Hepatocyte (in vitro differentiated cells): Measurements from ENCODE around the gene SLC38A10. TPM values are rescaled to one million over a fixed set of nuclear protein-coding genes. Genes with fewer than 3 reads are reported as not detected.

Experiments
- DNase-seq: peaks from one replicate; pipeline ENCODE4 v3.0.0-alpha.2; 2016; ENCODE audit warnings: low spot score
- H2AFZ ChIP-seq: fragments of 200-600 bp; sonication (generic); 2 replicates; pipeline ENCODE4 v1.6.0; 2016; ENCODE audit warnings: antibody characterized with exemption, mild to moderate bottlenecking
- H3K27ac ChIP-seq: fragments of 200-600 bp; sonication (generic); 2 replicates; pipeline ENCODE4 v1.5.1; 2016; ENCODE audit warnings: mild to moderate bottlenecking
- H3K27me3 ChIP-seq: fragments of 200-600 bp; sonication (generic); 2 replicates; pipeline ENCODE4 v1.6.1; 2016
- H3K36me3 ChIP-seq: fragments of 200-600 bp; sonication (generic); replicated peaks from 2 replicates; pipeline ENCODE4 v1.5.1; 2016; ENCODE audit warnings: low read depth; ENCODE audit not compliant: insufficient read depth
- H3K4me1 ChIP-seq: fragments of 200-600 bp; sonication (generic); 2 replicates; pipeline ENCODE4 v1.5.1; 2016; ENCODE audit warnings: mild to moderate bottlenecking, moderate library complexity; ENCODE audit not compliant: insufficient read depth
- H3K4me2 ChIP-seq: fragments of 200-600 bp; sonication (generic); 2 replicates; pipeline ENCODE4 v1.6.0; 2016
- H3K4me3 ChIP-seq: fragments of 200-600 bp; sonication (generic); 2 replicates; pipeline ENCODE4 v1.5.1; 2016; ENCODE audit warnings: mild to moderate bottlenecking
- H3K79me2 ChIP-seq: fragments of 200-600 bp; sonication (generic); 2 replicates; pipeline ENCODE4 v1.6.0; 2017; ENCODE audit warnings: mild to moderate bottlenecking
- H3K9me2 ChIP-seq: fragments of 200-600 bp; sonication (generic); replicated peaks from 2 replicates; pipeline ENCODE4 v1.6.0; 2017; ENCODE audit warnings: mild to moderate bottlenecking; ENCODE audit not compliant: insufficient read depth
- H3K9me3 ChIP-seq: fragments of 200-600 bp; sonication (generic); 2 replicates; pipeline ENCODE4 v1.5.1; 2016; ENCODE audit warnings: low read depth, mild to moderate bottlenecking
- H4K20me1 ChIP-seq: fragments of 200-600 bp; sonication (generic); 2 replicates; pipeline ENCODE4 v1.6.0; 2016; ENCODE audit warnings: mild to moderate bottlenecking; ENCODE audit not compliant: insufficient read depth, poor library complexity, severe bottlenecking
- EZH2 ChIP-seq: fragments of 200-600 bp; sonication (generic); IDR thresholded peaks from 2 replicates; pipeline ENCODE4 v1.6.1; 2016; ENCODE audit warnings: antibody characterized with exemption, mild to moderate bottlenecking, borderline replicate concordance
- EZH2phosphoT487 ChIP-seq: fragments of 200-600 bp; sonication (generic); IDR thresholded peaks from one replicate; pipeline ENCODE4 v1.6.1; 2018; ENCODE audit warnings: antibody characterized with exemption, mild to moderate bottlenecking, low read depth, moderate library complexity; ENCODE audit not compliant: unreplicated experiment, severe bottlenecking
- WGBS: methylation state at CpG from one replicate; pipeline ENCODE4 v1.1.6; 2016; ENCODE audit warnings: low lambda C conversion rate; ENCODE audit errors: missing lambda C conversion rate; 5-methylcytosine and 5-hydroxymethylcytosine counted together
- polyA plus RNA-seq: library from polyadenylated mRNA; unstranded; fragments of >200 nt; fragmentation: Nextera tagmentation; extraction: Ambion mirVana; gene quantifications from 2 replicates; pipeline ENCODE4 v1.2.1, GENCODE V29; 2016
- total RNA-seq: library from RNA; depleted of rRNA; stranded (reverse); fragments of >200 nt; gene quantifications from 2 replicates; pipeline ENCODE4 v1.2.3, GENCODE V29; 2014
- TF ChIP-seq, protein P1 (sequence below): fragments of 200-600 bp; sonication (generic); IDR thresholded peaks from 2 replicates; pipeline ENCODE4 v1.5.1; 2016; ENCODE audit warnings: antibody characterized with exemption, mild to moderate bottlenecking; ENCODE audit not compliant: poor library complexity

Gene SLC38A10
- total and polyA plus RNA-seq, 2 experiments from 2014 or later: 91.4 to 124 TPM

DNA sequence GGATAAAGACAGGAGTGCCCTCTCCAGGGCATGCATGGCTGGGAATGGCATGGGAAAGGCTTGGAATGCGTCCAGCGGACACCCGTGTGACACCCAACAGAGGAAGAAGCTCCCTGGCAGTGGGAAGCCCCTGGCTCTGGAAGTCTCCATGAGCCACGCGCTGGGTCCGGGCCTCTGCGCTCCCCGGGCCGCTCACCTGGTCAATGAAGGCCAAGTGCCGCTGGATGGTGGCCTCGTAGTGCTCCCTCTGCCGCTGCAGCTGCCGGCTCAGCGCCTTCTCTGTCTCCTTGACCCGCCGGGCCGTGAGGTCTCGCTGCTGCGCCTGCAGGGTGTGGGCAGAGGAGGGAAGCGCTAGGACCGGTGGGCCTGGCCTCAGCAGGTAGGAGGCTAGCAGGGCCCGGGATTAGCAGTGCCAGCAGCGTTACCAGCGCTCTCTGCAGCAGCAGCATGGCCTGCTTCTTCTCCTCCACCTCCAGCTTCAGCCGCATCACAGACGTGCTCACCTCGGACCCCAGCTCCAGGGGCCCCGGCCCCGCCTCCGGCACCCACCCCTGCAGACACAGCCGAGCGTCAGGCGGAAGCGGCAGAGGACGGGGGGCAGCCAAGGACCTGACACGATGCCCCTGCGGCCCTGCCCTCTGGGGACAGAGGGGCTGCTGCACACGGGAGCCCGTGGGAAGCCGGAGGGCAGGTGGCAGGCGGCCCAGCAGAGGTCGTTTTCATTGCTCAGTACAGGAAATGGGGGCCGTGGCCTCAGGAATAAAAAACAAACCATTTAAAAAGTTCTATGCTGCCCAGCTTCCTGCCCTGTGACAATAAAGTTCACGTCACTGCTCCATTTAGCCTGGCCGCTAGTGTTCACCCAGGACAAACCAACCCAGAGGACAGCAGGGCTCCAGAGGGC is 98.3 kb downstream of the SLC38A10 start:
- Histone ChIP-seq H3K4me1 (no peaks in the 10 kb centered on the region), H3K27ac (no peak overlapping the region), H3K36me3 (no peaks in the 10 kb centered on the region), H3K27me3 (no peaks in the 10 kb centered on the region), H3K79me2 (no peaks in the 10 kb centered on the region), H3K9me3 (no peaks in the 10 kb centered on the region), H2AFZ (no peak overlapping the region), H3K4me2 (no peak overlapping the region), H4K20me1 (no peaks in the 10 kb centered on the region), H3K9me2 (no peaks in the 10 kb centered on the region), H3K4me3 (no peak overlapping the region)
- DNase-seq: no peak
- TF ChIP-seq, protein P1, sequence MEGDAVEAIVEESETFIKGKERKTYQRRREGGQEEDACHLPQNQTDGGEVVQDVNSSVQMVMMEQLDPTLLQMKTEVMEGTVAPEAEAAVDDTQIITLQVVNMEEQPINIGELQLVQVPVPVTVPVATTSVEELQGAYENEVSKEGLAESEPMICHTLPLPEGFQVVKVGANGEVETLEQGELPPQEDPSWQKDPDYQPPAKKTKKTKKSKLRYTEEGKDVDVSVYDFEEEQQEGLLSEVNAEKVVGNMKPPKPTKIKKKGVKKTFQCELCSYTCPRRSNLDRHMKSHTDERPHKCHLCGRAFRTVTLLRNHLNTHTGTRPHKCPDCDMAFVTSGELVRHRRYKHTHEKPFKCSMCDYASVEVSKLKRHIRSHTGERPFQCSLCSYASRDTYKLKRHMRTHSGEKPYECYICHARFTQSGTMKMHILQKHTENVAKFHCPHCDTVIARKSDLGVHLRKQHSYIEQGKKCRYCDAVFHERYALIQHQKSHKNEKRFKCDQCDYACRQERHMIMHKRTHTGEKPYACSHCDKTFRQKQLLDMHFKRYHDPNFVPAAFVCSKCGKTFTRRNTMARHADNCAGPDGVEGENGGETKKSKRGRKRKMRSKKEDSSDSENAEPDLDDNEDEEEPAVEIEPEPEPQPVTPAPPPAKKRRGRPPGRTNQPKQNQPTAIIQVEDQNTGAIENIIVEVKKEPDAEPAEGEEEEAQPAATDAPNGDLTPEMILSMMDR: no peak
- no peak for TF ChIP-seq EZH2phosphoT487
- TF ChIP-seq EZH2: no peak
- WGBS: 96% methylated on average over 42 of the region's 45 CpGs

DNA sequence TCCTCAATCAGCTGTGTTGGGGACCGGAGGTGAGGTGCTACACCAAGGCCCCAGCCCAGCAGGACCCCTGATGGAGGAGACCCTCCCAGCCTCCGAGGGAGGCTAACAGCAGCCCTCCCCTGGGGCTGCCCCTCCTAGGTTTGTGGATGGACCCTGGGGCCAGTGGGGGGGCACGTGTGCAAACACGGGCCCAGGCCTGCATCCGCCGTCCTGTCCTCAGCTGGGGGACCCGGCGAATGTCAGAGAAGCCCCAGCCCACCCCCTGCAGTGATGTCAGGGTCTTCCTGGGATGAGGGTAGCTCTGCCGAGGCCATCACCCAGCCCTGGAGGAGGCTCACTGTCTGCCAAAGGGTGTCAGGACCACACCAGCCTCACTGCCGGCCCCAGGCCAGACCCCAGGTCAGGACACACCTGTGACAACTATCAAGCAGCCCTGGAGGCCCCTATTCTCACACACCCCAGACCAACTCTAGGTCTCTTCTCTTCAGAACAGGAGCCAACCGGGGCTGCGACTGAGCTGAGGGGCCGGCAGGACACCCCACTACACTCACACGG is 99.1 kb downstream of the SLC38A10 start:
- no peak overlapping the region for H2AFZ ChIP-seq
- H3K79me2 ChIP-seq: no peaks in the 10 kb centered on the region
- no peaks in the 10 kb centered on the region for H4K20me1 ChIP-seq
- no peak overlapping the region for H3K27ac ChIP-seq
- no peaks in the 10 kb centered on the region for H3K9me2 ChIP-seq
- WGBS: 94% methylated on average over 13 of the region's 14 CpGs
- no peaks in the 10 kb centered on the region for H3K27me3 ChIP-seq
- TF ChIP-seq EZH2: no peak
- TF ChIP-seq, protein P1: no peak
- no peak for TF ChIP-seq EZH2phosphoT487
- H3K4me1 ChIP-seq: no peaks in the 10 kb centered on the region
- no peak overlapping the region for H3K4me2 ChIP-seq
- DNase-seq: no peak
- no peaks in the 10 kb centered on the region for H3K9me3 ChIP-seq
- H3K36me3 ChIP-seq: no peaks in the 10 kb centered on the region
- H3K4me3 ChIP-seq: no peak overlapping the region

Other genes starting within 250 kb of the SLC38A10 start
- gene PVALEF, start 129.8 kb downstream of the SLC38A10 start, total RNA-seq: not detected in 2 replicates
- 0.15 TPM in 1 of 2 replicates, not detected in the other for gene PVALEF, start 129.8 kb downstream of the SLC38A10 start, polyA plus RNA-seq
- 5.7 and 6.7 TPM in 2 replicates for gene AATK, start 129.1 kb downstream of the SLC38A10 start, total RNA-seq
- gene AATK, start 129.1 kb downstream of the SLC38A10 start, polyA plus RNA-seq: 5.4 and 6.3 TPM in 2 replicates
- gene CEP131, start 72.3 kb downstream of the SLC38A10 start, total RNA-seq: 7.3 and 8.8 TPM in 2 replicates
- 10.1 and 14.7 TPM in 2 replicates for gene CEP131, start 72.3 kb downstream of the SLC38A10 start, polyA plus RNA-seq
- 13.7 and 34.1 TPM in 2 replicates for gene TEPSIN, start 56.3 kb downstream of the SLC38A10 start, total RNA-seq
- 44.3 and 59.2 TPM in 2 replicates for gene TEPSIN, start 56.3 kb downstream of the SLC38A10 start, polyA plus RNA-seq
- 22.0 and 25.8 TPM in 2 replicates for gene NDUFAF8, start 56.0 kb downstream of the SLC38A10 start, total RNA-seq
- 99.8 and 106 TPM in 2 replicates for gene NDUFAF8, start 56.0 kb downstream of the SLC38A10 start, polyA plus RNA-seq
- 6.6 and 8.6 TPM in 2 replicates for gene BAHCC1, start 100.2 kb upstream of the SLC38A10 start, total RNA-seq
- 6.4 and 7.9 TPM in 2 replicates for gene BAHCC1, start 100.2 kb upstream of the SLC38A10 start, polyA plus RNA-seq
- gene ACTG1, start 217.5 kb upstream of the SLC38A10 start, total RNA-seq: 3,207 and 3,298 TPM in 2 replicates
- gene ACTG1, start 217.5 kb upstream of the SLC38A10 start, polyA plus RNA-seq: 2,719 and 2,832 TPM in 2 replicates
- 1.8 and 3.7 TPM in 2 replicates for gene FSCN2, start 233.1 kb upstream of the SLC38A10 start, total RNA-seq
- 0.29 and 0.40 TPM in 2 replicates for gene FSCN2, start 233.1 kb upstream of the SLC38A10 start, polyA plus RNA-seq